Measurements from ENCODE around the gene IL1RL2.

GRCh38 chr2:102224824-102225739 is 38.3 kb downstream of the IL1RL2 start:
- TF ChIP-seq ZNF274 (IDR thresholded peaks at IDR 0.05; ENCODE audit: low read depth, low read length) (no peak), CEBPB (IDR thresholded peaks at IDR 0.05; ENCODE audit: low read depth) (no peak), CTCF (IDR thresholded peaks at IDR 0.05 in 2 of 3, conservative IDR thresholded peaks at IDR 0.05 in 1 of 3; ENCODE audit: borderline replicate concordance in 1 of 3, insufficient read depth in 1 of 3, low read depth in 2 of 3, low read length in 2 of 3) (no peak; a peak in 2 of 6 replicates), POLR2A (IDR thresholded peaks at IDR 0.05; ENCODE audit: borderline replicate concordance, extremely low read depth, insufficient read depth, insufficient read length) (no peak)

All from HCT116 (cell line).